ENCODE results near the gene OPRD1.
A peak's percentile ranks its signal among the peaks of the same experiment; 100 is the strongest.

The OPRD1 gene

GRCh38 chr1:28886731-28887418 lies 74.9 kb downstream of the OPRD1 start (continued):
- peak; percentile 95; the same call in 1 of the 2 replicates for TF ChIP-seq PBX3 (CRISPR knock-in tag; IDR thresholded peaks at IDR 0.05)
- no peak for TF ChIP-seq OVOL3 (tag by site-specific recombination; IDR thresholded peaks at IDR 0.05)
- 0 out of 2 replicates have a peak, but pooled peaks have one; percentile 12 for TF ChIP-seq ZSCAN4 (tag by site-specific recombination; IDR thresholded peaks at IDR 0.05)
- no peak for TF ChIP-seq ZNF521 (tag by site-specific recombination; IDR thresholded peaks at IDR 0.05)
- TF ChIP-seq PRDM2 (tag by site-specific recombination; IDR thresholded peaks at IDR 0.05; ENCODE audit: borderline replicate concordance): no peak
- no peak for TF ChIP-seq ZNF560 (tag by site-specific recombination; IDR thresholded peaks at IDR 0.05; ENCODE audit: borderline replicate concordance)
- TF ChIP-seq ZNF26 (tag by site-specific recombination; IDR thresholded peaks at IDR 0.05): no peak
- no peak for TF ChIP-seq ZNF677 (tag by site-specific recombination; IDR thresholded peaks at IDR 0.05)
- no peak for TF ChIP-seq ZNF175 (tag by site-specific recombination; IDR thresholded peaks at IDR 0.05)
- TF ChIP-seq ZBTB49 (tag by site-specific recombination; IDR thresholded peaks at IDR 0.05; ENCODE audit: low read depth): no peak
- no peak for TF ChIP-seq PRDM1 (tag by site-specific recombination; IDR thresholded peaks at IDR 0.05)
- TF ChIP-seq ZBTB17 (tag by site-specific recombination; IDR thresholded peaks at IDR 0.05): peak; percentile 49; the same call in 1 of the 2 replicates
- no peak for TF ChIP-seq ZNF311 (tag by site-specific recombination; IDR thresholded peaks at IDR 0.05; ENCODE audit: borderline replicate concordance)
- peak; percentile 98 for TF ChIP-seq SP3 (tag by site-specific recombination; IDR thresholded peaks at IDR 0.05)
- peak; percentile 91 for TF ChIP-seq SP2 (tag by site-specific recombination; IDR thresholded peaks at IDR 0.05)
- no peak for TF ChIP-seq ZNF664 (tag by site-specific recombination; IDR thresholded peaks at IDR 0.05)
- TF ChIP-seq ZNF544 (tag by site-specific recombination; IDR thresholded peaks at IDR 0.05): no peak
- TF ChIP-seq ZSCAN30 (tag by site-specific recombination; IDR thresholded peaks at IDR 0.05): no peak
- TF ChIP-seq ZNF830 (tag by site-specific recombination; IDR thresholded peaks at IDR 0.05; ENCODE audit: low read depth): no peak
- TF ChIP-seq GLIS2 (tag by site-specific recombination; IDR thresholded peaks at IDR 0.05): peak; percentile 84
- no peak for TF ChIP-seq ZNF391 (tag by site-specific recombination; IDR thresholded peaks at IDR 0.05; ENCODE audit: borderline replicate concordance, low read depth)
- no peak for TF ChIP-seq OSR2 (tag by site-specific recombination; IDR thresholded peaks at IDR 0.05)
- no peak for TF ChIP-seq ZNF645 (tag by site-specific recombination; IDR thresholded peaks at IDR 0.05)
- TF ChIP-seq ZNF513 (tag by site-specific recombination; IDR thresholded peaks at IDR 0.05): 0 out of 2 replicates have a peak, but pooled peaks have one; percentile 13

Measured in HEK293 (cell line).